ENCODE measurements around the gene MFAP3.
"Not testable (repeated sequence)": the region's sequence is repeated elsewhere in the genome, so short reads cannot be mapped to it uniquely, and the experiment has no call there.

MFAP3 gene

DNA sequence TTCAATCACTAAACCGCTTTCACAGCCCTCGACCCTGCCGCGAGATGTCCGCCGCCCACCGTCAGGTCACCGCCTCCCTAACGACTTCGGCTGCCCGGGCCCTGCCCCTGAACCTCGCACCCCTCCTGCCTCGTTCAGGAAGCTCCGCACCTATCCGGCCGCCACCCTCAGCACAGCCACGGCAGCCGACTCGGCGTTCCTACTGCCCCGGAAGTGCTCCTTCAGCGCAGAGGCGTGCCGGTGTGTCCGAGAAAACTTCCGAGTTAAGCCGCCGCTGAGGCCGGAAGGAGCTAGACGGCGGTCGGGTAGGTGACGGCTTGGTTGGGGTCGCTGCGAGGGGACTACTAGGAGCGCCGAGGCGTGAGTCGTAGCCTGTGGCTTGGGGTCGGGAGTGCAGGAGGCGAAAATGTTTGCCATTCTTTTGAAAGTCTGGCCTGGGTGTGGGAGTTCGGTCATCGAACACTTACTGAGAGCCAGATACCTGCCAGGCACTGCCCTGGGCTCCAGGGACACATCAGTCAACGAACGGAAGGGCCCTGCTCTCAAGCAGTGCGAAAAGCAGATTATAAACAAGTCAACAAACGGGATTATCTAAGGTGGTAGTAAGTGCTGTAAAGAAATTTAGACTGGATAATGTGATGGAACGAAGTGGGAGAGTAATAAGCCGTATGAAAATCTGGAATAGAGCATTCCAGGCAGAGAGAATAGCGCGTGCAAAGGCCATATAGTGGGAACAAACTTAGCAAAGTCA lies at the start of gene MFAP3, which contains the start of gene FAM114A2:
Gene MFAP3, plus strand, starts transcription at position 261 of the 751 bp plus-strand sequence. CDS start 10,756 bp downstream, outside the sequence.
Gene FAM114A2, minus strand, starts transcription at position 204 of the 751 bp plus-strand sequence. CDS start 3,957 bp downstream, outside the sequence.
- DNase-seq: peak; percentile 94

DNA sequence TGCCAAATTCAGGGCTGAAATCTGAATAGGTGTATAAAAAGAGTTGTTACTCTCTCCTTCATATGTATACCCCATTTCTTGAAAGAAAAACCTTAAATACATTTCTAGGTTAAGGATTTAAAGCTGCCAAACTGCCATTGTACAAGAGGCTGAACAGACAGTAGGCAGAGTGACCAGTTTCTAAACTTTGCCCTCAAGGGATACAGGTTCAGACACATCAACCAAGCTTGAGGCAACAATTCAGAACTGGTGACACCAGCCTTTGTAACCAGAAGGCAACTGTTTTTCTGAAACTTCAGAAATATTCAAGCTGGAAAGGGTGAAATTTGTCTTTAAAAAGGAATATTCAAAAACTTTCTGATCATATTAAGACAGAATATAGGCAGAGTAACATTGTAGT lies 47.6 kb upstream of the MFAP3 start:
- no peak for DNase-seq

DNA sequence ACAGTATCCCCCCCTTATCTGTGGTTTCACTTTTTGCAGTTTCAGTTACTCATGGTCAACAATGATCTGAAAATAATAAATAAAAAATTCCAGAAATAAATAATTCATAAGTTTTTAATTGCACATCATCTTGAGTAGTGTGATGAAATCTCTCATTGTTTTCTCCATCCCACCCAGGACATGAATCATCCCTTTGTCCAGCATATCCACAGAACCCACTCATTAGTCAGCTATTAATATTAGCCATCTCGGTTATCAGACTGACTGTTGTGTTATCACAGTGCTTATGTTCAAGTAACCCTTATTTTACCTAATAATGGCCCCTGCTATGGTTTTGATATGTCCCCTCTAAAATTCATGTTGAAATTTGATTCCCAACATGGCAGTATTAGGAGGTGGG lies 40.8 kb upstream of the MFAP3 start:
- no peak for DNase-seq

DNA sequence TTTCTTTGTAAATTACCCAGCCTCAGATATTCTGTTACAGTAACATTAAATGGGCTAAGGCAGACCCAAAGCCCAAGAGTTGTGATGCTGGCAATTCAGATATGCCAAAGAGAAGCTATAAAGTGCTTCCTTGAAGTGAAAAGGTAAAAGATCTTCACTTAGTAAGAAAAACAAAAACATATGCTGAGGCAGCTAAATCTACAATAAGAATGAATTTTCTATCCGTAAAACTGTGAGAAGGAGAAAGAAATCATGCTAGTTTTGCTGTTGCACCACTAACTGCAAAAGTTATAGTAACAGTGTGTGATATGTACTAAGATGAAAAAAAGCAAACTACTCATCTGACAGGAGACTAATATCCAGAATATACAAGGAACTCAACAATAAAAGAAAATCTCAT lies 40.0 kb upstream of the MFAP3 start:
- DNase-seq: no peak

DNA sequence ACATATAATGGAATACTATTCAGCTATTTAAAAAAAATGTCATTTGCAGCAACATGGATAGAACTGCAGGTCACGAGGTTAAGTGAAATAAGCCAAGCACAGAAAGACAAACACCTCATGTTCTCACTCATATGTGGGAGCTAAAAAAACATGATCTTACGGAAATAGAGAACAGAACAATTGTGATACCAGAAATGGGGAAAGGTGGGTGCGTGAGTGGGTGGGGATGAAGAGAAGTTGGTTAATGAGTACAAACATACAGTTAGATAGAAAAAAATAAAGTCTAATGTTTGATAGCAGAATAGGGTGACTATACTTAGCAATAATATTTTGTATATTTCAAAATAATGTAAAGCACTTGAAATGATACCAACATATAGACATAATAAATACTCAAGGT lies 38.8 kb upstream of the MFAP3 start:
- DNase-seq: no peak

DNA sequence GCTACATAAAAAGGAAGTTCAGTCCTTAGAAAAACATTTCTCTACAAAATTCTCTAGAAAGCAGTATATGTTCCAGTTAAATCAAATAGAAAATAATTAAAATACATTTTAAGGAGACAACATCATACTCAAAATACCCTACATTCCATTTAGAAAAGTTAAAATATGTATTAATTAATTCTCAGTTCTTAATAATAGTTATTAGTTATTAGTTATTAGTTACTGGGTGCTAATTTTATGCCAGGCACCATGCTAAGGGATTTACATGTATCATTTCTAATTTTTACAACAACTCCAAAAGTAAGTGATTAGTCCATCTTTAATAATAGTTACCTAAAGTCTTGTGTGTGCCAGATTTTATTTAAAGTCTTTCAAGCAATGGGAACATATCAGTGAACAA lies 38.1 kb upstream of the MFAP3 start:
- no peak for DNase-seq

DNA sequence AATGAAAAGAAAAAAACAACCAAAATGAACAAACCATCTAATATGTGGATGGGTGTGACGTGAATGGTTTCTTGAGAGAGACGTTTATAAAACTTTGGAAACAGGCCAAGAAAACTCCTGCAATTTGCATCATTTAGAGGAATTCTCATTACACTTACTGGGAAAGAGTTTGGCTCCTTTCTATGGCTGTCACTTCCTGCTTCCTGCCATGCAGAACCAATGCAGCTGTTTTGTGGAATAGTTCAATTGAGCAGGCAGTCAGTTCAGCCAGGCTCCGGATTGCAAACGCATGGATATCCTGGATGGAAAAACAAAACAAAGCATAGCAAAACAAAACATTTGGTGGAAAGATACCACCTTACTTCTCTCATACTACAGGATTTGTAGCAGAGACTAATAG lies 36.7 kb upstream of the MFAP3 start:
- no peak for DNase-seq

DNA sequence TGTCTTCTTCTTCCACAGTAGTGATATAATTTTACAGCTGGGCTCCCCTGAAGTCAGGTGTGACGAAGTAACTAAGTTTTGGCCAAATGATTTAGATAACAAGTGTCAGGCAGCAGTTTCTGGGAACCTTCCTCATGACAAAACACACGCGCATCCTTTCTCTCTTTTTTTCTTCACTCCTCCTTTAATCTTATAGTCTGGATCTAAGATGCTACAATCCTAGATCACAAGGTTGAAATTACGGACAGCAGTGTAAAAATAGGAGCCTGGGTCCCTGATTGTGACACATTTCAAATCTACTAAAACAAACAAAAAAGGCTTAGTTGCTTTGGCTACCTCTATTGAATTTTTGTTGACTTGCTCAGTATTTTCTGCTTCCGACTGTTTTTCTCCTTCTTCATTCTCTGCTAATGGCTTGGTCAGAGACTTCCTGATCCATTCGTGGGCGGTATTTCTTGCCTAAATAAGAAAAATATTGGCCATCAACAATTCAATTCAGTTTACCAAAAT lies 36.2 kb upstream of the MFAP3 start:
- no peak for DNase-seq

DNA sequence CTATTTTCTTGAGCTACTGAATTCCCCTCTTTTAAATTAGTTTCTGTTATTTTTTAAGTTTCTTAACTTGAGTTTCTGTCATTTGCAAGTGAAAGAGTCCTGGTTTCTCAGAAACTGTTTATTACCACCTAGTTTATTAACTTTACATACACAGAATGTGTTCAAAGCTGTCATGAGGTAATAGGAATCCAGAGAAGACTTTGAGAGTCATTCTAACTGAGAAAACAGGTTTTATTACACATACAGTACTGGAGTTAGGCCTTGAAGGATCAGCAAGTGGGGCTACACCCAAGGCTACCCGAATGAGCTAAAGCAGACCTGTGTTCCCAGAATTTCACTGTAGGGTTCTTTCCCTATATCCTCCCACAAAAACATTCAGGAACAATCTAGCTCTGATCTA lies 33.1 kb upstream of the MFAP3 start:
- DNase-seq: no peak

DNA sequence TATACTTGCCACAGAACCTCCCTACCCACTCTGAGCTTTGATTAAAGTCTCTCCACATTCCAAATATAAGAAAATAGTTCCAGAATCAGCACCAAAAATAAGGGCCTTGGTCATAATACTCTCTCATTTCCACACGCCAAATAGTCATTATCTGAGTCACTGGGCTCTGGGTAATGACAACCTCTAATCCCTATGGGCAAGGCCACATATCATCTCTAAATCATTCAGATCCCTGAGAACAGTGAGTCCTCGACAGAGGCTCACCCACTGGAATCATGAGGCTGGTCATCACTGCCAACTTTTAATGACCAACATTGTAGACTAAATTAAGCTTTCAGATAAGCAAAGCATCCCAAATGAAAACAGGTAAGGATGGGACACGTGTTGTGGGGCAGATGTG lies 28.1 kb upstream of the MFAP3 start:
- no peak for DNase-seq

DNA sequence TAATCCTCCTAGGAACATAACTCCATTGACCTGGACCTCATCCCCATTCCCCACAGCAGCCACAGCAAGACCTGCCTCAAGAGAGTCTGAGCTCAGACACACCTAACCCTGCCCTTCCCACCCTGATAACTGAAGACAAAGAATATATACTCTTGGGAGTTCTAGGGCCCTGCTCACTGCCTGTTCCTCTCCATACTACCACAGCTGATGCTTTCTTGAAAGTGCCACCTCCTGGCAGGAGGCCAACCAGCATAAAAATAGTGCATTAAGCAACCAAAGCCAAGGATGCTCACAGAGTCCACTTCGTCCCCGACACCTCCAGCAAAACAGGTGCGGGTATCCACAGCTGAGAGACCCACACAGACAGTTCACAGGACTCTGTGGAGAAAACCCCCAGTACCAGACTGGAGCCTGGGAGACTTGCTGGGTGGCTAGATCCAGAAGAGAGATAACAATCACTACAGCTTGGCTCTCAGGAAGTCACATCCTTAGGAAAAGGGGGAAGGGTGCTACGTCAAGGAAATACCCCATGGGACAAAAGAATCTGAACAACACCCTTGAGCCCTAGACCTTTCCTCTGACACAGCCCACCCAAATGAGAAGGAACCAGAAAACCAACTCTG lies 23.6 kb upstream of the MFAP3 start:
- no peak for DNase-seq

DNA sequence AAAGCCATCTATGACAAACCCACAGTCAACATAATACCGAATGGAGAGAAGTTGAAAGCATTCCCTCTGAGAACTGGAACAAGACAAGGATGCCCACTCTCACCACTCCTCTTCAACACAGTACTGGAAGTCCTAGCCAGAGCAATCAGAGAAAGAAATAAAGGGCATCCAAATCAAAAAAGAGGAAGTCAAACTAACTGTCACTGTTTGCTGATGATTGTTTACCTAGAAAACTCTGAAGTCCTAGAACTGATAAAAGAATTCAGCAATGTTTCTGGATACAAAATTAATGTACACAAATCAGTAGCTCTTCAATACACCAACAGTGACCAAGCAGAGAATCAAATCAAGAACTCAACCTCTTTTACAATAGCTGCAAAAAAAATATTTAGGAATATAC lies 19.8 kb upstream of the MFAP3 start:
- not testable (repeated sequence) for DNase-seq

DNA sequence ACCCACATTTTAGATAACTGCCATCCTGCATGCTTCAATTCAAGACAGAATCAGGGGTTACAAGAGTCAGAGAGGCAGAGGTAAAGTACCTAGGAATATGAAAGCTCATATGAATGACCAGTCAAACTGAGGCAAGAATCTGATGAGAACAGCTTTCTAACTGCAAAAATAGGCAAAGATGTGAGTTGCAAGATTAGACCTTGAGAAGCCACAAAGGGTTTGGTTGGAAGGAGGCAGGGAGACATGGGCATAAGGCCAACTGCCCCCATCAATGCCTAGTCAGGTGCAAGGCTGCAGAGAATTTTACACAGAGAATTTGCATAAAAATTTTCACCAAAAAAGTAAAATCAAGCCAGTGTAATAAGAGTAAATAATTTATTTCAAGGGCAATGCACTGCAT lies 12.8 kb upstream of the MFAP3 start:
- no peak for DNase-seq

DNA sequence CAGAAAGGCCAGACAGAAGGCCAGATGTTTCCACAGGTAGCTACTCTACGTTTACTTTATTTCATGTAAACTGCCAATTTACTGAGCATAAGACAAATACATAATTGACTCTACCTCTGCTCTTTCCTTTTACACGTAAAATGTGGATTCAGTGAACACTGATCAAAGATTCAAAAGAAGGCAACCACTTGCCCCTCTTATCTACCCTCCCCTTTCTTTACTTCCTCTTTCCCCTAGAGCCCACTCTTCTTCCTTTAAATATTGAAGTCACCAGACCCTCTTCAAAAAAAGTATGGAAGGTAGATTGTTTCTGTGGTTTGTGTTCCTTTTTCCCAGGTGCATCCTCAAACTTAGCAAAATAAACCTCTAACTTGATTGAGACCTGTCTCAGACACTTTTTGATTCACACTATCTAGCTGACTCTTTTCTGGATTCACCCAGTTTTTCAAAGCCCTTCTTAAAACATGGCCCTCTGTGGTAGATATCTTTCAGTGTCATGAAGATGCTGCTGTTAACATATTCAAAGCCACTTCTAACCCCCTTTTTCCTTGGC lies 6.8 kb upstream of the MFAP3 start:
- no peak for DNase-seq

DNA sequence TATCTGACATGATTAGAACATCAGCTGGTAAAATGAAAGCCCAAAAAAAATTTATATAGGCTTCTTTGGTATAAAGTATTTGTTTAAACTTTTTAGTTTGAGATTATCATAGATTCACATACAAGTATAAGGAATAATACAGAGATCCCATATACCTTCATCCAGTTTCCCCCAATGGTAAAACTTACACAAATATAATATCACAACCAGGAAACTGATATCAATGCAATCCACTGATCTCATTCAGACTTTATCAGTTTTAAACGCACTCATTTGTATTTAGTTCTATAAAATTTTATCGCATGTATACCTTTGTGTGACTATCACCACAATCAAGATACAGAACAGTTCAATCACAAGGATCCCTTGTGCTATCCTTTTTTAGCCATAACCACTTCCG lies 3.8 kb upstream of the MFAP3 start:
- DNase-seq: no peak

DNA sequence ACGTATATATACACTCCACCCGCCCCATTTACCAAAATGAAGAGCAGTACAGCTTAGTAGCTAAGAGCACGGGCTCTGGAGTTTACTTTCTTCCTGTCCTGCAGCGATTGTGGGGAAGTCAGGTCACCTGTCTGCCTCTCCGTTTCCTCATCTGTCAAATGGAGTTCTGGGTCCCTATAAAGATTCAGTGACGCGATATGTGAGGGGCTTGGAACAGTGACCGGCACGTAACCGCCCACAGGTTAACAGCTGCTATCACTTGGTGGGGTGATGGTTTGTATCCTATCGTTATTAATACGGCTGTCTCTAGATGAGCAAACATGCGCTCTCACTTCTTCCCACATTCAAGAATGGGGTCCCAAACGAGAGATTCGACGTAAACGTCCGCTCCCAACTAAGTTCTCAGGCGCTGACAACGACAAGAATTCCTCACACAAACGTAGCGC lies 483 bp upstream of the MFAP3 start:
- peak; percentile 87 for DNase-seq

DNA sequence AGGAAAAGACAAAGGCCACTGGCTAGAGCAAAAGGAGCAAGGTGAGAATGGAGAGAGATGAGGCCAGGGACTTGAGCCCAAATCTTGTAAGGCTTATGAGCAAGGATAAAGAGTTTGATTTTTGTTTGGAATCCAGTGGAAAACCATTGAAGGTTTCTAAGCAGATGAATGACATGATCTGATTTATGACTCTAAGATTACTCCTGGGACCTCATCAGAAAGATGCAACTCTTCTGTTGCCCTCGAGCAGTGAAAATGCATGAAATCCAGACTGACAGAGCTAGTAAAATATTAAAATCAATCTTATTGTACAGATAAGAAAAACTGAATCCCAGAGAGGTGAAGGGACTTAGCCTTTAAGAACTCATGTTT lies 677 bp downstream of the MFAP3 start:
- DNase-seq: peak; percentile 16

DNA sequence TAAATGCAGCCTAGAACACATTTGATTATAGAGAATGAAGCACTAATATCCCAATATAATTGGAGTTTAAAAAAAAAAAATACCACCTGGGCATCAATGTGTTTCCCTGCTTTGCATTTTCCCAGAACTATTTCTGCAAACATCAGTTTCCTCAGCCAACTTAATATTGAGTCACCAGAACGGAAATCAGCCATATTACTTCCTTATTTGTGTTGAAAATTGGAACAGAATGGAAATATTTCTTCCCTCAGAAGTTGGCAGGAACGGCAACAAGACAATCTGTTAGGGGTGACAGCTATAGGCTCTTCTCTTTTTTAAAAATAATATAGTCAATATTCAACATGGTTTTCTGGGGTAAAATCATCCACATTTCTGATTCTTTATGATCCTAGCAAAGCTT lies 4.0 kb downstream of the MFAP3 start:
- no peak for DNase-seq

DNA sequence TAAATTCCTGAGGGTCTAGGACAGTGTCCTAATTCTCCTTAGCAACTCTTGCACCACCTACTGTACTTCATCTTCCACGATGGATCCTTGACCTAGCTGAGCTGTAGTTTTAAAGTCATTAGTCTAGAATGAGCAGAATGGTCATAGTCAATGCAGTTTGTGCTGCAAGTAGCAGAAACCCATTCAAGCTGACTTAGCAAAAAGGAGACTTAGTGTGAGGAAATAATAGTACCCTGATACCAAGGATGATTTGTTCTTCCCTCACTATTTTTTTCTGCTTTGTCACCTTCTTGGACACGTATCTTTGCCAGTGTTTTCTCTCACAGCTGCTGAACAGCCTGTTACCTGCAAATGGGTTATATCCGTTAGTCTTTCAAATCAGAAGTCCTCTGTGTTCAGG lies 5.3 kb downstream of the MFAP3 start:
- no peak for DNase-seq

DNA sequence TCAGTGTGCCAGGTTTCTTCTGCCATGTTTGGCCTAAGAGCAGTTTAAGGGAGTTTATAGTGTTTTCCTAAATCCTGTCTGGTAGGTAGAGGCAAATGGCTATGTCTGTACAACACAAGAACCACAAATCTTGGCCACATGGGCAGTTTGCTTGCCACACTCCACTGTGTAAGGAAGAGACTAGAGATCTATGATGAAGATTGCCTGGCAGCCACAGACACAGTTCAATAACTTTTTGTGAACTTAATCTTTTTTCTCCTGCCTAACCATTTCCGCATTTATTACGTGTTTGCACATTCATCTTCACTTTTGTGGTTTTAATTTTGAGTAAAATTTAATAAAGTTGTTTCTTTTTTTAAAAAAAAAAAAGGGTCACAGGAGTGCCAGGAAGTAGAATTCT lies 5.8 kb downstream of the MFAP3 start:
- DNase-seq: no peak

DNA sequence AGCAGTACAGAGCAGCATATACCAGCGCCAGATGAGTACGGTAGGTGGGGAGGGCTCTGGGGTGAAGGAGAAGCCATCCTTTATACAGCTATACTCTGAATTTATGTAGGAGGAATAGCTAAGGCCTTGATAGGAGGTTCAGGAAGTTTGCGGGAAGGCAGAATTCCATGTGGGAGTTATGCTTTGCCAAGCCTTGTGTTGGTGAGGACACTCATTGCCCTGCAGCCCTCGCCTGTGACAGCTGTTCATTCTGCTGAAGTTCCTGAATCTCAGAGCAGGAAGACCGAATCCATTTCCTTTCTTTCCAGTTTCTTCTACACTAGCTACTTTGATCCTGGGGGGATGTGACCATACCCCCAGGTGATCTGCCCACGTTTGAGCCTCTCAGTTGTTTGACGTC lies 7.7 kb downstream of the MFAP3 start:
- DNase-seq: no peak

DNA sequence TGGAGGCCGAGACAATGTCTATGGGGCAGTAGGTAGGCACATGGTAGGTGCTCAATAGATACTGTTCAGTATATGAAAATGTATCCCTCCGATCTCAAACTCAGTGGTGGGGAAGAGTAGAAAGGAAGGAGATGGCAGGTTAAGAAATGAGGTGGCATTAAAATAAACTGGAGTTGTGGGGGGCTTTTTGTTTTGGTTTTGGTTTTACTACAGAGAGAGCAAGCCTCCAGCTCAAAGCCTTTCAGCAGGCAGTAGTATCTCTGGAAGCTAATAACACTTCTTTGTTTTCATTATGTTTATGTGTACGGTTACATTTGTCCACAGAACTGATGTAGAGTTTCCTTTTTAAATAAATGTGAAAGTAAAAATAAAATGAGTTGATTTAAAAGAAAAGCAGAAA lies 8.6 kb downstream of the MFAP3 start:
- DNase-seq: no peak

DNA sequence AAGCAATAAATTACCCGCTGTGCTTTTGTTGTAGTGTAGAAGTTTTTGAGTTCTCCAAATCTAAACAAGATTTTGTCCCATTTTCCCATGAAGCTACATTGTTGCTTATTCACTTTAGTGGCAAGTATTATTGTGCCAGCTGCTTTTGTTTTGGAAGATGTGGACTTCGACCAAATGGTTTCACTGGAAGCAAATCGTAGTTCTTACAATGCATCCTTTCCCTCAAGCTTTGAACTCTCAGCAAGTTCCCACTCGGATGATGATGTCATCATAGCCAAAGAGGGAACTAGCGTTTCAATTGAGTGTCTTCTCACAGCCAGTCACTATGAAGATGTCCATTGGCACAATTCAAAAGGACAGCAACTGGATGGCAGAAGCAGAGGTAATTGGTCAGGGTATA lies 10.9 kb downstream of the MFAP3 start:
- DNase-seq: peak; percentile 85

DNA sequence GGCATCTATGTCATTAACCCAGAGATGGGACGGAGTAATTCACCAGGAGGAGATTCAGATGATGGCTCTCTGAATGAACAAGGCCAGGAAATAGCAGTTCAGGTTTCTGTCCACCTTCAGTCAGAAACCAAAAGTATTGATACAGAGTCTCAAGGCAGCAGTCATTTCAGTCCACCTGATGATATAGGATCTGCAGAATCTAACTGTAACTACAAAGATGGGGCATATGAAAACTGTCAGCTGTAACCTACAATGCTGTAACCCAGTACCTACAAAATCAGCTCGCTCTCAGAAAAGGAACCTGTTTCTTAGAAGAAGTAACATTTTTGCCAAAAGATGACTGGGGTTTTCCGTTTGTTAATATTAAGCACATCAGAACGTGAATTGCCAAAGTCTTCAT lies 14.7 kb downstream of the MFAP3 start:
- DNase-seq: no peak

Data from eye (tissue), 1 donor.